ENCODE data around the gene FRMD6.

The FRMD6 gene

GRCh38 chr14:51774209-51774608, 122.5 kb downstream of the FRMD6 start:
- DNase-seq: no peak

GRCh38 chr14:51776102-51776894, 124.6 kb downstream of the FRMD6 start:
- peak in 49 of 56 donors; percentile 2 to 73 (median 19) for DNase-seq

- DNase-seq: peak in 47 of 56 donors; percentile 2 to 84 (median 33)
Observed at GRCh38 chr14:51780006-51780692, 128.4 kb downstream of the FRMD6 start.
